ENCODE data around the gene LRRIQ1.

DNA sequence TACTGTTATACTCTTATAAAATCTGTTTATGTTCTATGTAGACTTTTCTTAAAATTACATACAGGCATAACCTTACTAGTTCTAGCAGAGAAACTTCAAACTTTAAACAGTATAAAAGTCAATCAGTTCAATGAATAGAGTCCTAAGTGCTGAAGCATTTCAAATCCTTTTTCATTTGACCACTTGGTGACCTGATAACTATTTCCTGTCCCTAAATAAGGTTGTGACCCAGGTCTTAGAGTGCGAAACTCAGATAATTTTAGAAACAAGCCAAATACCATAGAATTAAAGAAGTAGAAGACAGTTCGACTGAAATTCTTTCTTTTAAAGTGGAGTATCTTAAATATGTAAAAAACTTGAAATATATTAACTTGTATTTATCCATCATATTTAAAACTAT, 147.7 kb downstream of the LRRIQ1 start:
- TF ChIP-seq, protein P1, sequence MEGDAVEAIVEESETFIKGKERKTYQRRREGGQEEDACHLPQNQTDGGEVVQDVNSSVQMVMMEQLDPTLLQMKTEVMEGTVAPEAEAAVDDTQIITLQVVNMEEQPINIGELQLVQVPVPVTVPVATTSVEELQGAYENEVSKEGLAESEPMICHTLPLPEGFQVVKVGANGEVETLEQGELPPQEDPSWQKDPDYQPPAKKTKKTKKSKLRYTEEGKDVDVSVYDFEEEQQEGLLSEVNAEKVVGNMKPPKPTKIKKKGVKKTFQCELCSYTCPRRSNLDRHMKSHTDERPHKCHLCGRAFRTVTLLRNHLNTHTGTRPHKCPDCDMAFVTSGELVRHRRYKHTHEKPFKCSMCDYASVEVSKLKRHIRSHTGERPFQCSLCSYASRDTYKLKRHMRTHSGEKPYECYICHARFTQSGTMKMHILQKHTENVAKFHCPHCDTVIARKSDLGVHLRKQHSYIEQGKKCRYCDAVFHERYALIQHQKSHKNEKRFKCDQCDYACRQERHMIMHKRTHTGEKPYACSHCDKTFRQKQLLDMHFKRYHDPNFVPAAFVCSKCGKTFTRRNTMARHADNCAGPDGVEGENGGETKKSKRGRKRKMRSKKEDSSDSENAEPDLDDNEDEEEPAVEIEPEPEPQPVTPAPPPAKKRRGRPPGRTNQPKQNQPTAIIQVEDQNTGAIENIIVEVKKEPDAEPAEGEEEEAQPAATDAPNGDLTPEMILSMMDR (IDR thresholded peaks at IDR 0.05), result no peak
- TF ChIP-seq EZH2 (IDR thresholded peaks at IDR 0.05; ENCODE audit: borderline replicate concordance, insufficient read depth, low read depth, low read length, poor library complexity, severe bottlenecking), result no peak
